H1 (cell line): ENCODE data around the gene EVX2. TPM values are rescaled to one million over a fixed set of nuclear protein-coding genes. Genes with fewer than 3 reads are reported as not detected.

Source experiments
- CTCF ChIA-PET: fragments of 300-600 bp; sonication (Branson Sonifier 250); formaldehyde crosslinking; loops from one replicate; lab custom pipeline; 2021; ENCODE audit not compliant: partially characterized antibody; lab: Charles Lee
- POLR2A ChIA-PET: fragments of 300-600 bp; sonication (Branson Sonifier 250); formaldehyde crosslinking; loops from one replicate; lab custom pipeline; 2021; ENCODE audit warnings: inconsistent platforms; ENCODE audit not compliant: partially characterized antibody; lab: Charles Lee
- DNase-seq, 2 experiments: peaks; one replicate each; pipeline versions ENCODE4 v3.0.0 to v3.0.0-alpha.2; 2010 to 2022; ENCODE audit warnings: low spot score in 2 of 2, low read depth in 1 of 2, mixed read lengths in 1 of 2
- FAIRE-seq: peaks from 2 replicates; lab custom pipeline; 2011; peaks lifted over from hg19 to GRCh38; lab: Jason Lieb, UNC
- H2AFZ ChIP-seq: 2 replicates; pipeline ENCODE4 v1.8.1; 2012; ENCODE audit warnings: low read length, inconsistent platforms
- H2AK5ac ChIP-seq: 2 replicates; pipeline ENCODE4 v1.6.1; 2013; ENCODE audit warnings: low read depth, low read length
- H2BK120ac ChIP-seq: replicated peaks from 2 replicates; pipeline ENCODE3; 2013; ENCODE audit warnings: low read depth, low read length, inconsistent platforms
- H2BK12ac ChIP-seq: 2 replicates; pipeline ENCODE4 v1.6.1; 2013; ENCODE audit warnings: low read depth, low read length
- H2BK15ac ChIP-seq: 2 replicates; pipeline ENCODE4 v1.6.1; 2013; ENCODE audit warnings: low read length
- H2BK20ac ChIP-seq: 2 replicates; pipeline ENCODE4 v1.6.1; 2013; ENCODE audit warnings: low read length
- H2BK5ac ChIP-seq: 2 replicates; pipeline ENCODE4 v1.6.1; 2013; ENCODE audit warnings: low read depth, low read length
- H3K14ac ChIP-seq: 2 replicates; pipeline ENCODE4 v1.6.1; 2013; ENCODE audit warnings: inconsistent platforms; ENCODE audit not compliant: insufficient read length
- H3K18ac ChIP-seq: 2 replicates; pipeline ENCODE4 v1.6.1; 2013; ENCODE audit warnings: low read length; ENCODE audit errors: extremely low read depth
- H3K23ac ChIP-seq: 2 replicates; pipeline ENCODE4 v1.6.1; 2013; ENCODE audit warnings: inconsistent platforms; ENCODE audit not compliant: insufficient read length
- H3K23me2 ChIP-seq: 2 replicates; pipeline ENCODE4 v1.6.1; 2013; ENCODE audit warnings: low read depth, low read length
- H3K27ac ChIP-seq: 2 replicates; pipeline ENCODE4 v1.6.1; 2011; ENCODE audit warnings: low read depth, low read length, inconsistent platforms
- H3K27me3 ChIP-seq, 4 experiments: replicated peaks in 1 of 4; 1 replicate in 1 of 4; 2 replicates in 3 of 4; pipeline versions ENCODE4 v1.6.1 to v1.8.1; 2011 to 2013; ENCODE audit warnings: low read length in 3 of 4, mild to moderate bottlenecking in 3 of 4, inconsistent platforms in 2 of 4, mixed read lengths in 2 of 4, moderate library complexity in 1 of 4; ENCODE audit not compliant: control insufficient read depth in 3 of 4, insufficient read depth in 3 of 4; ENCODE audit errors: extremely low read depth in 1 of 4
- H3K36me3 ChIP-seq, 4 experiments: 2 replicates each; pipeline versions ENCODE4 v1.6.1 to v1.8.1; 2011 to 2013; ENCODE audit warnings: mild to moderate bottlenecking in 4 of 4, low read length in 3 of 4, moderate library complexity in 2 of 4, control low read depth in 1 of 4, inconsistent platforms in 1 of 4; ENCODE audit not compliant: insufficient read depth in 4 of 4, control insufficient read depth in 2 of 4
- H3K4ac ChIP-seq: replicated peaks from 2 replicates; pipeline ENCODE3; 2013; ENCODE audit warnings: low read length, low read depth, mixed read lengths, inconsistent platforms; ENCODE audit not compliant: insufficient read length
- H3K4me1 ChIP-seq, 4 experiments: replicated peaks in 1 of 4; 1 replicate in 1 of 4; 2 replicates in 3 of 4; pipeline versions ENCODE4 v1.6.1 to v1.8.1; 2011 to 2013; ENCODE audit warnings: low read length in 3 of 4, inconsistent platforms in 2 of 4, mixed read lengths in 1 of 4; ENCODE audit not compliant: insufficient read depth in 4 of 4, control insufficient read depth in 3 of 4
- H3K4me2 ChIP-seq, 2 experiments: 2 replicates each; pipeline versions ENCODE4 v1.6.1 to v1.8.1; 2011 to 2013; ENCODE audit warnings: low read depth in 2 of 2, low read length in 2 of 2, control low read depth in 1 of 2, inconsistent platforms in 1 of 2, mild to moderate bottlenecking in 1 of 2; ENCODE audit not compliant: insufficient read depth in 1 of 2
- H3K4me3 ChIP-seq, 4 experiments: fragments of 200-600, 300-600 bp in 1 of 4; sonication (generic), shearing (Covaris generic), sonication (Bioruptor Twin) in 1 of 4; 2 replicates each; pipeline versions ENCODE4 v1.5.1 to v1.8.1; 2011 to 2016; ENCODE audit warnings: low read length in 4 of 4, low read depth in 3 of 4, control low read depth in 2 of 4, inconsistent platforms in 2 of 4, mild to moderate bottlenecking in 2 of 4, mixed read lengths in 1 of 4, moderate library complexity in 1 of 4; ENCODE audit not compliant: insufficient read depth in 2 of 4; ENCODE audit errors: extremely low read depth in 1 of 4
- H3K56ac ChIP-seq: replicated peaks from 2 replicates; pipeline ENCODE3; 2013; ENCODE audit warnings: low read depth, mild to moderate bottlenecking, mixed read lengths, low read length, inconsistent platforms; ENCODE audit not compliant: insufficient read length
- H3K79me1 ChIP-seq: 2 replicates; pipeline ENCODE4 v1.6.1; 2013; ENCODE audit warnings: low read depth, low read length, control low read depth
- H3K79me2 ChIP-seq, 2 experiments: 2 replicates each; pipeline versions ENCODE4 v1.6.1 to v1.8.1; 2012 to 2013; ENCODE audit warnings: low read length in 2 of 2, mild to moderate bottlenecking in 2 of 2, inconsistent platforms in 1 of 2; ENCODE audit not compliant: insufficient read depth in 2 of 2, control insufficient read depth in 1 of 2
- H3K9ac ChIP-seq, 4 experiments: replicated peaks in 1 of 4; 1 replicate in 1 of 4; 2 replicates in 3 of 4; pipeline versions ENCODE4 v1.6.1 to v1.8.1; 2011 to 2013; ENCODE audit warnings: low read depth in 3 of 4, low read length in 3 of 4, control low read depth in 2 of 4, mild to moderate bottlenecking in 2 of 4, moderate library complexity in 2 of 4, inconsistent platforms in 1 of 4; ENCODE audit errors: extremely low read depth in 1 of 4
- H3K9me3 ChIP-seq, 2 experiments: 2 replicates each; pipeline versions ENCODE4 v1.6.1 to v1.8.1; 2012 to 2013; ENCODE audit warnings: mild to moderate bottlenecking in 2 of 2, moderate library complexity in 2 of 2, control low read depth in 1 of 2, inconsistent platforms in 1 of 2, low read depth in 1 of 2, low read length in 1 of 2, mixed read lengths in 1 of 2; ENCODE audit not compliant: insufficient read depth in 2 of 2
- H4K20me1 ChIP-seq, 2 experiments: replicated peaks in 1 of 2; 2 replicates each; pipeline versions ENCODE3 to v1.8.1; 2011 to 2013; ENCODE audit warnings: inconsistent platforms in 2 of 2, low read length in 2 of 2, mild to moderate bottlenecking in 1 of 2; ENCODE audit not compliant: insufficient read depth in 2 of 2, control insufficient read depth in 1 of 2
- H4K5ac ChIP-seq: 2 replicates; pipeline ENCODE4 v1.6.1; 2013; ENCODE audit warnings: low read length, low read depth, mixed read lengths, inconsistent platforms; ENCODE audit not compliant: insufficient read length
- H4K8ac ChIP-seq: 2 replicates; pipeline ENCODE4 v1.8.0; 2013; ENCODE audit warnings: mild to moderate bottlenecking, moderate library complexity, low read length, inconsistent platforms; ENCODE audit not compliant: insufficient read depth; ENCODE audit errors: extremely low read depth
- H4K91ac ChIP-seq: replicated peaks from 2 replicates; pipeline ENCODE3; 2013; ENCODE audit warnings: low read length, mixed read lengths, inconsistent platforms; ENCODE audit not compliant: insufficient read length
- ATF2 ChIP-seq: IDR thresholded peaks from 2 replicates; pipeline ENCODE4 v1.6.1; 2012; ENCODE audit warnings: low read length, inconsistent platforms
- CHD2 ChIP-seq: IDR thresholded peaks from 2 replicates; pipeline ENCODE4 v1.6.1; 2012; ENCODE audit warnings: low read length, improper control_type of control experiment
- CTBP2 ChIP-seq: IDR thresholded peaks from 2 replicates; pipeline ENCODE4 v1.7.0; 2011; ENCODE audit warnings: borderline replicate concordance, mild to moderate bottlenecking, moderate library complexity, mixed read lengths, low read length; ENCODE audit not compliant: insufficient read depth, insufficient read length
- EZH2 ChIP-seq: fragments of 200-600 bp; sonication (generic); IDR thresholded peaks from 2 replicates; pipeline ENCODE4 v1.7.1; 2012; ENCODE audit warnings: low read depth, mild to moderate bottlenecking, moderate library complexity, low read length, inconsistent platforms; ENCODE audit not compliant: severe bottlenecking
- RBBP5 ChIP-seq: IDR thresholded peaks from 2 replicates; pipeline ENCODE4 v1.7.1; 2012; ENCODE audit warnings: low read depth, mild to moderate bottlenecking, inconsistent platforms, low read length, moderate library complexity, borderline replicate concordance
- TEAD4 ChIP-seq: IDR thresholded peaks from 2 replicates; pipeline ENCODE4 v1.6.1; 2012; ENCODE audit warnings: low read depth, low read length, inconsistent platforms, mixed read lengths
- YY1 ChIP-seq: IDR thresholded peaks from 2 replicates; pipeline ENCODE4 v1.6.1; 2011; ENCODE audit warnings: low read depth, mild to moderate bottlenecking, low read length
- WGBS, 2 experiments: shearing (Covaris generic) in 1 of 2; methylation state at CpG; one replicate each; pipeline versions ENCODE4 v1.1.6 to v1.1.7; 2013 to 2015; ENCODE audit warnings: low lambda C conversion rate in 2 of 2, mixed read lengths in 2 of 2, inconsistent platforms in 1 of 2, low coverage in 1 of 2, missing lambda C conversion rate in 1 of 2; ENCODE audit not compliant: insufficient replicate concordance in 2 of 2, insufficient coverage in 1 of 2, insufficient read length in 1 of 2; ENCODE audit errors: extremely low coverage in 1 of 2, missing lambda C conversion rate in 1 of 2; 5-methylcytosine and 5-hydroxymethylcytosine counted together
- polyA plus RNA-seq, 7 experiments: library from polyadenylated mRNA; depleted of rRNA in 3 of 7; stranded (reverse) in 5 of 7; unstranded in 2 of 7; fragments of >200 nt in 5 of 7; fragments of 200-250 nt in 2 of 7; gene quantifications; 1 replicate in 5 of 7; 2 replicates in 1 of 7; 4 replicates in 1 of 7; pipeline versions ENCODE4 v1.2.1 to v1.2.3, GENCODE V29; 2011 to 2013; ENCODE audit warnings: missing spikeins in 2 of 7, mixed read lengths in 2 of 7
- total RNA-seq: library from RNA; stranded (reverse); fragmentation: NEBNext Ultra II Directional; extraction: Animal tissue kit (Norgen Biotek cat#: 25700); gene quantifications from 2 replicates; pipeline ENCODE4 v1.2.1, GENCODE V29; 2021
- TF ChIP-seq, protein P1 (sequence below): IDR thresholded peaks from 2 replicates; pipeline ENCODE4 v1.6.1; 2012; ENCODE audit warnings: inconsistent platforms
- TF ChIP-seq, protein P2 (sequence below): IDR thresholded peaks from 2 replicates; pipeline ENCODE4 v1.6.1; 2011; ENCODE audit warnings: low read depth, mild to moderate bottlenecking, low read length; ENCODE audit not compliant: insufficient read depth

The EVX2 gene
- total and polyA plus RNA-seq, 2 of the 8 experiments (the other 6 are each of a cell fraction or from before 2014, with no cell fraction given): not detected

- H3K27me3 ChIP-seq: peaks cover 80 to 99% (median 94%) of the 10 kb centered on the region in 4 experiments
- peak overlapping the region; percentile 41; the same call in 1 of the 2 replicates for H2AK5ac ChIP-seq
- no peak overlapping the region for H3K27ac ChIP-seq
- ChIA-PET POLR2A (no interaction called here), CTCF (interaction anchor here (1.7 to 2.6 kb wide), 4 partner anchors 12 to 60 kb away, joined by 6 to 12 read pairs (median 10); no protein-coding TSS in a partner anchor)
- H3K4me2 ChIP-seq: peak overlapping the region; percentile 14 to 53; a peak in 2 of 4 replicates
- no peaks in the 10 kb centered on the region for H3K9me3 ChIP-seq
- no peak overlapping the region for H3K9ac ChIP-seq
- H3K36me3 ChIP-seq: no peaks in the 10 kb centered on the region; a peak in 1 of 8 replicates
- no peak overlapping the region for H3K14ac ChIP-seq
- H2BK12ac ChIP-seq: peak overlapping the region; percentile 94; the same call in 1 of the 2 replicates
- H4K91ac ChIP-seq: no peak overlapping the region
- peaks cover 6% of the 10 kb centered on the region for H3K23me2 ChIP-seq
- no peak overlapping the region for H3K23ac ChIP-seq
- H2AFZ ChIP-seq: no peak overlapping the region
- peak overlapping the region; percentile 21; the same call in 1 of the 2 replicates for H2BK20ac ChIP-seq
- FAIRE-seq: no peak
- H2BK5ac ChIP-seq: no peak overlapping the region
- H3K56ac ChIP-seq: no peak overlapping the region
- no peak overlapping the region for H2BK120ac ChIP-seq
- H4K20me1 ChIP-seq: peaks cover 7 to 38% of the 10 kb centered on the region in 2 experiments
- peaks cover 0 to 34% (median 17%) of the 10 kb centered on the region in 4 experiments; a peak in 6 of 7 replicates for H3K4me1 ChIP-seq
- H3K79me2 ChIP-seq: no peaks in the 10 kb centered on the region
- peak overlapping the region; percentile 62; the same call in 1 of the 2 replicates for H4K8ac ChIP-seq
- no peak overlapping the region for H3K4me3 ChIP-seq
- peak in 1 of 2 experiments; percentile 61 for DNase-seq
- 10% methylated on average over 28 of the region's 28 CpGs; no CpG with 5 or more reads in 1 of the 2 experiments for WGBS, 2 experiments
- no peak overlapping the region for H3K4ac ChIP-seq
- H4K5ac ChIP-seq: no peak overlapping the region
- H3K79me1 ChIP-seq: no peaks in the 10 kb centered on the region
- H2BK15ac ChIP-seq: no peak overlapping the region
- no peak overlapping the region for H3K18ac ChIP-seq
- peak; percentile 1 for TF ChIP-seq EZH2
- TF ChIP-seq CTBP2: peak; percentile 33
- TF ChIP-seq ATF2: no peak
- TF ChIP-seq RBBP5: no peak
- TF ChIP-seq TEAD4: no peak
- TF ChIP-seq, protein P1, sequence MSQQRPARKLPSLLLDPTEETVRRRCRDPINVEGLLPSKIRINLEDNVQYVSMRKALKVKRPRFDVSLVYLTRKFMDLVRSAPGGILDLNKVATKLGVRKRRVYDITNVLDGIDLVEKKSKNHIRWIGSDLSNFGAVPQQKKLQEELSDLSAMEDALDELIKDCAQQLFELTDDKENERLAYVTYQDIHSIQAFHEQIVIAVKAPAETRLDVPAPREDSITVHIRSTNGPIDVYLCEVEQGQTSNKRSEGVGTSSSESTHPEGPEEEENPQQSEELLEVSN: no peak
- no peak for TF ChIP-seq YY1
- no peak for TF ChIP-seq CHD2
- TF ChIP-seq, protein P2, sequence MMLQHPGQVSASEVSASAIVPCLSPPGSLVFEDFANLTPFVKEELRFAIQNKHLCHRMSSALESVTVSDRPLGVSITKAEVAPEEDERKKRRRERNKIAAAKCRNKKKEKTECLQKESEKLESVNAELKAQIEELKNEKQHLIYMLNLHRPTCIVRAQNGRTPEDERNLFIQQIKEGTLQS: no peak
Measured at GRCh38 chr2:176100547-176101140, 16.9 kb upstream of the EVX2 start.
